Activated CD4-positive, alpha-beta T cell treated with anti-CD3 and anti-CD28 coated beads for 36 hours (primary cell): ENCODE measurements around the gene CADM4. TPM values are rescaled to one million over a fixed set of nuclear protein-coding genes. Genes with fewer than 3 reads are reported as not detected.
"Not testable (repeated sequence)": the region's sequence is repeated elsewhere in the genome, so short reads cannot be mapped to it uniquely, and the experiment has no call there.

Experiments
- ATAC-seq: fragments of 200-7000 bp; cut with Tn5 transposase; one replicate; pipeline ENCODE4 v1.10.0; 2021; ENCODE audit warnings: mild to moderate bottlenecking, moderate library complexity
- CTCF ChIA-PET: fragments of 350-600 bp; sonication (Branson Sonifier 250); formaldehyde crosslinking; loops from one replicate; lab custom pipeline; 2021; ENCODE audit warnings: antibody characterized with exemption; lab: Charles Lee
- POLR2A ChIA-PET: fragments of 350-600 bp; sonication (Branson Sonifier 250); formaldehyde crosslinking; loops from one replicate; lab custom pipeline; 2021; ENCODE audit warnings: antibody characterized with exemption, inconsistent platforms; lab: Charles Lee
- DNase-seq: peaks from one replicate; pipeline ENCODE4 v3.0.0-alpha.2; 2020
- H3K27ac Mint-ChIP-seq: one replicate; pipeline ENCODE4 v1.8.0; 2021; ENCODE audit warnings: mixed read lengths
- H3K27me3 Mint-ChIP-seq: one replicate; pipeline ENCODE4 v1.8.0; 2021; ENCODE audit warnings: mixed read lengths
- H3K36me3 Mint-ChIP-seq: one replicate; pipeline ENCODE4 v1.8.0; 2021; ENCODE audit warnings: low read depth, mixed read lengths
- H3K4me1 Mint-ChIP-seq: one replicate; pipeline ENCODE4 v1.8.0; 2021; ENCODE audit warnings: mixed read lengths
- H3K4me3 Mint-ChIP-seq: one replicate; pipeline ENCODE4 v1.8.0; 2021; ENCODE audit warnings: mild to moderate bottlenecking, moderate library complexity, mixed read lengths
- H3K9me3 Mint-ChIP-seq: one replicate; pipeline ENCODE4 v1.8.0; 2021; ENCODE audit warnings: low read depth, mixed read lengths
- intact Hi-C, 2 experiments: fragments of 100-400 bp; cut with DNase I in 1 of 2; cut with micrococcal nuclease in 1 of 2; formaldehyde crosslinking; loops; one replicate each; pipeline versions ENCODE4 v1.14.2 to v1.15.1; 2022 to 2024; cut with DNase I, micrococcal nuclease
- total RNA-seq, 2 experiments: library from RNA; stranded (reverse); gene quantifications; one replicate each; pipeline ENCODE4 v1.2.3, GENCODE V29; 2021

The CADM4 gene
- total RNA-seq, 2 experiments from 2014 or later: 0.53 to 0.61 TPM

DNA sequence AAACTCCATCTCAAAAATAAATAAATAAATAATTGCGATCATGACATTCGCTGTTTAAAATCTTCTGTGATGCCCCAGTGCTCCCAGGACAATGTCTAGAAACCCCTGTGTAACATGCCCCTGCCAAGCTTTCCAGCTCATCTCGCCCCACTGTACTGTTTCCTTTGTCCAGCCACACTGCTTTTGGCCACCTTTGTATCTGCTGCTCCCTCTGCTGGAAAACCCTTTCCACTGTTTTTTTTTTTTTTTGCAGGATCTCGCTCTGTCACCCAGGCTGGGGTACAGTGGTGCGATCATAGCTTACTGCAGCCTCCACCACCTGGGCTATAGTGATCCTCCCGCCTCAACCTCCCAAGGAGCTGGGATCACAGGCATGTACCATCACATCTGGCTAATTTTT, 22.8 kb upstream of the CADM4 start:
- Mint-ChIP-seq H3K9me3 (peaks cover 11% of the 10 kb centered on the region), H3K36me3 (peaks cover 33% of the 10 kb centered on the region), H3K27ac (no peak overlapping the region), H3K27me3 (no peaks in the 10 kb centered on the region), H3K4me1 (peaks cover 19% of the 10 kb centered on the region), H3K4me3 (no peak overlapping the region)
- intact Hi-C loops: no loop called here
- ChIA-PET POLR2A (interaction anchor here (0.6 kb wide), 1 partner anchor 47 kb away, joined by 4 read pairs; no protein-coding TSS in a partner anchor), CTCF (interaction anchor here (0.5 to 1.0 kb wide), 3 partner anchors 47 to 142 kb away, joined by 3 to 5 read pairs (median 3); no protein-coding TSS in a partner anchor)
- ATAC-seq (no peak), DNase-seq (no peak)

DNA sequence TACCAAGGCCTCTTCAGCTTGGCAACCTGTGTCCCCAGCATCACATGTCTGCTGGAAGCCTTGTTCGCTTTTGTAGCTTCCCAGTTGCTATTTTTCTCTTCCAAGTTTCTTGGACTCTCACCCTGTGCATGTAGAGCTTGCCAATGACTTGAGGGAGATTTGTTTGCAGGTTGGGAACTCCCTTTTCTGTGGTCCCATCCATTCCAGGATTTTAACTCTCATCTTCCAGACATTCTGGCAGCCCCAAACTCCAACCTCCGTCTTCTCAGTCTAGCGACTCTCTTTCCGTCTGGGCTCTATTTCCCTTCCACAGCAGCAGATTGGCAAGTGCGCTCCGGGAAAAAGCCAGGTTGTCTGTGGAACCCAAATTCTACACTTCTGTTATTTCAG, 21.3 kb upstream of the CADM4 start:
- peaks cover 34% of the 10 kb centered on the region for H3K36me3 Mint-ChIP-seq
- ATAC-seq (no peak), DNase-seq (no peak)
- no peak overlapping the region for H3K27ac Mint-ChIP-seq
- POLR2A ChIA-PET: no interaction called here
- H3K4me3 Mint-ChIP-seq: no peak overlapping the region
- H3K4me1 Mint-ChIP-seq: peaks cover 15% of the 10 kb centered on the region
- intact Hi-C loops: no loop called here
- H3K27me3 Mint-ChIP-seq: no peaks in the 10 kb centered on the region
- CTCF ChIA-PET: interaction anchor here (0.9 kb wide), 1 partner anchor 142 kb away, joined by 4 read pairs; no protein-coding TSS in a partner anchor
- H3K9me3 Mint-ChIP-seq: peaks cover 11% of the 10 kb centered on the region

DNA sequence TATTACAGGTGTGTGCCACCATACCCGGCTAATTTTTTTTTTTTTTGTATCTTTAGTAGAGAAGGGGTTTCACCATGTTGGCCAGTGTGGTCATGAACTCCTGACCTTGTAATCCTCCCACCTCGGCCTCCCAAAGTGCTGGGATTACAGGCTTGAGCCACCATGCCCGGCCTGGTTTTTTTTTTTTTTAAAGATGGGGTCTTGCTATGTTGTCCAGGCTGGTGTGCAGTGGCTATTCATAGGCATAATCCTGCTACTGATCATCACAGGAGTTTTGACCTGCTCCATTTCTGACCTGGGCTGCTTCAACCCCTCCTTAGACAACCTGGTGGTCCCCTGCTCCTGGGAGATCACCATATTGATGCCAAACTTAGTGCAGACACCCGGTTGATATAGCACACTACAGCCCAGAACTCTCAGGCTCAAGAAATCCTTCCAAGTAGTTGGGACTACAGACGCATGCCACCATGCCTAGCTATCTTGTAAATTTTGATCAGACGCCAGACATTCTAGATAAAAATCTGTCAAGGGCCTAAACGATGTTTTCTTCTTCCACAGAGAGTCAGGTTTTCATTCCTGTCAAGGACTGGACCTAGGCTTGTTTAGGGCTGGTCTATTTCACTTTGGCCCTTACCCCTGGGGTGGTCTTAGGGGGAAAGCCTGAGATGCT, 20.8 kb upstream of the CADM4 start:
- H3K36me3 Mint-ChIP-seq: peaks cover 39% of the 10 kb centered on the region
- POLR2A ChIA-PET: no interaction called here
- H3K9me3 Mint-ChIP-seq: peaks cover 11% of the 10 kb centered on the region
- H3K4me1 Mint-ChIP-seq: peaks cover 15% of the 10 kb centered on the region
- no peak overlapping the region for H3K4me3 Mint-ChIP-seq
- DNase-seq (no peak), ATAC-seq (no peak)
- CTCF ChIA-PET: interaction anchor here (0.9 kb wide), 1 partner anchor 141 kb away, joined by 4 read pairs; no protein-coding TSS in a partner anchor
- no peaks in the 10 kb centered on the region for H3K27me3 Mint-ChIP-seq
- intact Hi-C loops: no loop called here
- H3K27ac Mint-ChIP-seq: no peak overlapping the region

DNA sequence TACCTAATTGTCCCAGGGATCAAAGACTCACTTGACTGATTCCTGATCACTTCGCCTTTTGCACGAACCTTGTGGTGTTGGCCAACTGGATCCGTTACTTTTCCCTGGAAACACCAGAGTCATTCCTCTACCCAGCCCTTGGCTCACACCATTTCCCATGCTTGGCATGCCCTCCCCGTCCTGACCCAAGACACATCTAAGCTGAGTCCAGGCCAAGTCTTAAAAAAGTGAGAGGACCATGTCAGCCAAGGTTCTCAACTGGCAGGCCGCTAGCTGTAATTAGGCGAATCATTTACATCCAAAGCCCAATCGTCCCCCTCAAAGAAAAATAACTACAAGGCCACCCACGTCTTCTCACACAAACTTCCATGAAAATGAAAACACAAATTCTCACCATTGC, 18.8 kb upstream of the CADM4 start:
- POLR2A ChIA-PET: no interaction called here
- Mint-ChIP-seq H3K4me3 (no peak overlapping the region), H3K27me3 (no peaks in the 10 kb centered on the region), H3K4me1 (no peaks in the 10 kb centered on the region), H3K27ac (no peak overlapping the region), H3K9me3 (peaks cover 11% of the 10 kb centered on the region), H3K36me3 (peaks cover 35% of the 10 kb centered on the region)
- intact Hi-C loops: no loop called here
- no peak for ATAC-seq
- CTCF ChIA-PET: no interaction called here
- DNase-seq: no peak

DNA sequence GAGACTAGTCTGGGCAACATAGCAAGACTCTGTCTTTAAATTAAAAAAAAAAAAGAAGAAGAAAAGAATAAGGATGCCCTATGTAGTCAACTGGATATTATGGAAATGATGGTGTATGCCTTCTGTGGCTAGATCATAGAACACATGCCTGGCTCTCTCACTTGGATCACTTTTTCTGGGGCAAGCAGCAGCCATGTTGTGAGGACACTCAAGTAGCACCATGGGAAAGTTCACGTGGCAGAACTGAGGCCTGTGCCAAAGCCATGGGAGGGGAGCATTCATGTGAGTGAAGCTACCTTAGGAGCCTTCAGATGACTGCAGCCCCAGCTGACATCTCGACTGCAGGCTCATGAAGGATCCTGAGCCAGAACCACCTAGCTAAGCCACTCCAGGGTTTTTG, 18.4 kb upstream of the CADM4 start:
- no peak for ATAC-seq
- H3K9me3 Mint-ChIP-seq: peaks cover 11% of the 10 kb centered on the region
- no peak for DNase-seq
- H3K27ac Mint-ChIP-seq: no peak overlapping the region
- no peaks in the 10 kb centered on the region for H3K4me1 Mint-ChIP-seq
- no peaks in the 10 kb centered on the region for H3K27me3 Mint-ChIP-seq
- H3K36me3 Mint-ChIP-seq: peaks cover 35% of the 10 kb centered on the region
- CTCF ChIA-PET: no interaction called here
- POLR2A ChIA-PET: no interaction called here
- no peak overlapping the region for H3K4me3 Mint-ChIP-seq
- intact Hi-C loops: no loop called here

DNA sequence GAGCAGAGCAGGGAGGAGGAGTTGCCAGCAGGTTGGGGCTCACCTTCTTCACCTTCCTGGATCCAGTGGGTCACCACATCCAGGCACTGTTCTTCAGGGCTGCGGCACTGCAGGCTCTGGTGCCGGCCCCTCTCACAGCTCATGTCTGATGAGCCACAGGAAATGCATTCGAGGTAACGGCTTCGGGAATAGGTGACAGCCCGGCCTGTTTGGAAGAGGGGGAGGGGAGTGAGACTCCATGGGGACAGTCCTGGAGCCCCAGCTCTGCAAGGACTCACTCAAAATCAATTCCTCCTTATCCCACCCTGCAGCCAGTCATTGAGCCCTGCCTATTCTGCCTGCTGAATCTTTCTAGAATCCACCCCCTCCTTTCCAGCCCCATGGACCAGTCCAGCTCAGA, 16.8 kb upstream of the CADM4 start:
- Mint-ChIP-seq H3K4me1 (no peaks in the 10 kb centered on the region), H3K9me3 (peaks cover 11% of the 10 kb centered on the region), H3K36me3 (peaks cover 36% of the 10 kb centered on the region), H3K27me3 (no peaks in the 10 kb centered on the region), H3K4me3 (no peak overlapping the region), H3K27ac (no peak overlapping the region)
- no peak for DNase-seq
- intact Hi-C loops: no loop called here
- ATAC-seq: no peak
- POLR2A ChIA-PET: no interaction called here
- CTCF ChIA-PET: no interaction called here

DNA sequence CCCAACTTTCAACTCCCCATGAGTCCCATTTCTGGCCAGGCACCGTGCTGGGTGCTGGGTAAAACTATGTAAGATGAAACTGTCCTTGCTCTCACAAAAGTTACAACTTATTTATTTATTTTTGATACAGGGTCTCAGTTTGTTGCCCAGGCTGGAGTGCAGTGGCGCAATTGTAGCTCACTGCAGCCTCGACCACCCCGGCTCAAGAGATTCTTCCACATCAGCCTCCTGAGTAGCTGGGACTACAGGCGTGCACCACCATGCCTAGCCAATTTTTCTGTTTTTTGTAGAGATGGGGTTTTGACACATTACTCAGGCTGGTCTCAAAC, 12.9 kb upstream of the CADM4 start:
- DNase-seq (no peak), ATAC-seq (no peak)
- ChIA-PET POLR2A (no interaction called here), CTCF (interaction anchor here (0.6 to 1.8 kb wide), 4 partner anchors 13 to 86 kb away, joined by 3 to 7 read pairs (median 4); no protein-coding TSS in a partner anchor)
- Mint-ChIP-seq H3K4me1 (no peaks in the 10 kb centered on the region), H3K9me3 (no peaks in the 10 kb centered on the region), H3K27ac (no peak overlapping the region), H3K27me3 (no peaks in the 10 kb centered on the region), H3K36me3 (peaks cover 25% of the 10 kb centered on the region), H3K4me3 (no peak overlapping the region)
- intact Hi-C loops: loop anchor here in 1 of 2 experiments (1.0 kb wide), 1 partner anchor 97 kb away; no protein-coding TSS in a partner anchor

DNA sequence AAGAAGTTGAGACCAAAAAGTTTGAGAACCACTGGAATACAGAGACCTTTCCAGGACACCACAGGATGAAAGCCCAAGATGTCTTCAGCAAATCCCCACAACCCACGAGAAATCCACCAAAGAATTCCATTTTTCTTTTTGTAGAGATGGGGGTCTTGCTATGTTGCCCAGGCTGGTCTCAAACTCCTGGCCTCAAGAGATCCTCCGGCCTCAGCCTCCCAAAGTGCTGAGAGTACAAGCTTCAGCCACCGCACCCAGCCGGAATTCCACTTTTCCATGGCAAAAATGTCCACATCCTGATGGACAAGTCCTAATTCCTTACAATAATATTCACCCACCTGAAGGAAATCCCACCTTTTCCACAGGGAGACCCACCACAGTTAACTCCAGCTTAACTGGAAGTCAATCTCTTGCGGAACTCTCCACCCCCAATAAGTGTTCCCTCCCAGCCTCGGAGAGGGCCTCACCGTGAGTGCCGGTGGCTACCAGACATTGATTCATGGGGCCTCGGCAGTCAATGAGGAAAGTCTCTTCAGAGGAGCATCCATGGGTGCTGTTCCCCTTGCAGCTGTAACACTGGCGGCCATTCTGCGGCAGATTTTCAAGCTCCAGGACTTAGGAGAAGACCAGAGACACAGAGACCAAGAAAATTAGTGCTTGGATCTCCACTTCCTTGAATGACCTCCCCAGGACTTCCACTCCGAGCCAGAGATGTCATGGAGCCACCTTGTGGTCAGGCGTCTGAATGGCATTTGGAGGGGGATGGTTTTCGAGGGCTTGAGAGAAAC, 12.3 kb upstream of the CADM4 start:
- H3K27me3 Mint-ChIP-seq: no peaks in the 10 kb centered on the region
- no peak overlapping the region for H3K27ac Mint-ChIP-seq
- intact Hi-C loops: loop anchor here in 1 of 2 experiments (1.0 kb wide), 1 partner anchor 97 kb away; no protein-coding TSS in a partner anchor
- ATAC-seq: no peak
- no peak overlapping the region for H3K4me3 Mint-ChIP-seq
- H3K4me1 Mint-ChIP-seq: no peaks in the 10 kb centered on the region
- H3K9me3 Mint-ChIP-seq: no peaks in the 10 kb centered on the region
- peaks cover 26% of the 10 kb centered on the region for H3K36me3 Mint-ChIP-seq
- ChIA-PET POLR2A (interaction anchor here (0.6 kb wide), 1 partner anchor 33 kb away, joined by 7 read pairs; no protein-coding TSS in a partner anchor), CTCF (interaction anchor here (0.6 to 1.8 kb wide), 4 partner anchors 13 to 341 kb away, joined by 3 to 7 read pairs (median 3); no protein-coding TSS in a partner anchor)
- peak; percentile 66 for DNase-seq

DNA sequence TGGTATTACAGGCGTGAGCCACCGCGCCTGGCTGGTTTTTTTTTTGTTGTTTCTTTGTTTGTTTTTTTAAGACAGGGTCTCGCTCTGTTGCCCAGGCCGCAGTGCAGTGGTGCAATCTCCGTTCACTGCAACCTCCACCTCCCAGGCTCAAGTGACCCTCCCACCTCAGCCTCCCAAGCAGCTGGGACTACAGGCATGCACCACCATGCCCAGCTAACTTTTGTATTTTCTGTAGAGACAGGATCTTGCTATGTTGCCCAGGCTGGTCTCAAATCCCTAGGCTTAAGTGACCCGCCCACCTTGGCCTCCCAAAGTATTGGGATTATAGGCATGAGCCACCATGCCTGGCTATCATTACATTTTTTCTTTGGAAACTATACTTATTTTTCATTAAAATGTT, 10.6 kb upstream of the CADM4 start:
- H3K4me3 Mint-ChIP-seq, H3K27me3 Mint-ChIP-seq, POLR2A ChIA-PET, H3K9me3 Mint-ChIP-seq, ATAC-seq, DNase-seq, intact Hi-C loops, H3K27ac Mint-ChIP-seq, H3K4me1 Mint-ChIP-seq: not testable (repeated sequence)
- CTCF ChIA-PET: interaction anchor here (1.2 kb wide), 1 partner anchor 95 kb away, joined by 4 read pairs; no protein-coding TSS in a partner anchor
- peaks cover 22% of the 10 kb centered on the region for H3K36me3 Mint-ChIP-seq

DNA sequence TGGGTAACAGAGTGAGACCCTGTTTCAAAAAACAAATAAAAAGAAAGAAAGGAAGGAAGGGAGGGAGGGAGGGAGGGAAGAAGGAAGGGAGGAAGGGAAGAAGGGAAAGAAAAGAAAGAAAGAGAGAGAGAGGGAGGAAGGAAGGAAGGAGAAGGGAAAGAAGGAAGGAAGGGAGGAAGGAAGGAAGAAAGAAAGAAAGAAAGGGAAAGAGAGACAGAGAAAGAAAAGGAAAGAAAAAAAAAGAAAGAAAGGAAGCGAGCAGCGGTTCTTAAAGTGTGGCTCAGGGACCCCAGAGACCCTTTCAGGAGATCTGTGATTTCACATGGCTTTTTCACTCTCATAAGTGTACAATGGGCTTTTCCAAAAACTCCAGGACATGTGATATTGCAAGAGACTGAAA, 9.9 kb upstream of the CADM4 start:
- Mint-ChIP-seq H3K27me3 (no peaks in the 10 kb centered on the region), H3K4me3 (no peak overlapping the region), H3K27ac (no peak overlapping the region), H3K4me1 (no peaks in the 10 kb centered on the region), H3K36me3 (peaks cover 18% of the 10 kb centered on the region), H3K9me3 (no peaks in the 10 kb centered on the region)
- ChIA-PET CTCF (interaction anchor here (1.3 kb wide), 1 partner anchor 193 kb away, joined by 4 read pairs; no protein-coding TSS in a partner anchor), POLR2A (no interaction called here)
- intact Hi-C loops: no loop called here
- DNase-seq: no peak
- no peak for ATAC-seq

DNA sequence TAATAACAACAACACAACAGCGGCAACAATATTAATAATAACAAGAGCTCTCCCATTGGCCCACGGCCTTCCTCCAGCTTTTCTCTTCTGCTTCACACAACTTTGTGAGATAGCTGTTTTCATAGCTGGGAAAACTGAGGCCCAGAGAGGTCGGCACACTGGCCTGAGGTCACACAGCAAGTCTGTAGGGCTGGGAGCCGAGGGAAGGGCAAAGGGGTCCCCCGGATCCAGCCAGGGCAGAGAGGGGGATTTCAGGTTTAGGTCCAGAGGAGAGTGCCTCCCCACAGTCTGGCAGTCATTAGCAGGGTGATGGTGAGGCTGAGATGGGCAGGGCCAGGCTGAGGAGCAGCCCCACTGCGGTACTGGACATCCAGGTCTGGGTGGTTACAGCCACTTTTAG, 9.0 kb upstream of the CADM4 start:
- H3K27ac Mint-ChIP-seq: no peak overlapping the region
- peaks cover 16% of the 10 kb centered on the region for H3K36me3 Mint-ChIP-seq

More for the DNA sequence above, 9.0 kb upstream of the CADM4 start:
- Mint-ChIP-seq H3K4me1 (no peaks in the 10 kb centered on the region), H3K4me3 (no peak overlapping the region), H3K27me3 (no peaks in the 10 kb centered on the region), H3K9me3 (no peaks in the 10 kb centered on the region)
- ATAC-seq (no peak), DNase-seq (no peak)
- ChIA-PET CTCF (interaction anchor here (1.3 kb wide), 1 partner anchor 192 kb away, joined by 4 read pairs; no protein-coding TSS in a partner anchor), POLR2A (no interaction called here)
- intact Hi-C loops: no loop called here
